Peyer's patch (tissue), 4 donors: ENCODE results near the gene FAM219A. TPM values are rescaled to one million over a fixed set of nuclear protein-coding genes. Genes with fewer than 3 reads are reported as not detected.

Experiments used
- DNase-seq, 3 donors: peaks; one replicate each; pipeline ENCODE4 v3.0.0-alpha.2; 2017 to 2019
- H3K27ac ChIP-seq, 4 donors: fragments of 200-600 bp; sonication (generic); one replicate each; pipeline ENCODE4 v1.5.1; 2016 to 2019
- H3K27me3 ChIP-seq, 2 donors: fragments of 200-600 bp; sonication (generic); one replicate each; pipeline ENCODE4 v1.5.1; 2019
- H3K36me3 ChIP-seq, 3 donors: fragments of 200-600 bp; sonication (generic); one replicate each; pipeline ENCODE4 v1.5.1; 2016 to 2019
- H3K4me1 ChIP-seq, 4 donors: fragments of 200-600 bp; sonication (generic); one replicate each; pipeline ENCODE4 v1.5.1; 2016 to 2019
- H3K4me3 ChIP-seq, 4 donors: fragments of 200-600 bp; sonication (generic); 1 replicate in 3 of 4; 2 replicates in 1 of 4; pipeline ENCODE4 v1.5.1; 2016 to 2019; ENCODE audit warnings: mild to moderate bottlenecking in 1 of 4
- H3K9me3 ChIP-seq, 4 donors: fragments of 200-600 bp; sonication (generic); one replicate each; pipeline ENCODE4 v1.5.1; 2016 to 2019; ENCODE audit warnings: mild to moderate bottlenecking in 1 of 4
- POLR2A ChIP-seq, 2 donors: fragments of 450-650 bp; IDR thresholded peaks; one replicate each; pipeline ENCODE4 v1.5.1; 2017; ENCODE audit warnings: antibody characterized with exemption in 2 of 2, mild to moderate bottlenecking in 2 of 2, moderate library complexity in 2 of 2
- total RNA-seq, 4 donors: library from RNA; depleted of rRNA; stranded (reverse); fragments of >200 nt; gene quantifications; one replicate each; pipeline ENCODE4 v1.1.0, GENCODE V29; 2016
- TF ChIP-seq, protein P1 (sequence below), 6 experiments: fragments of 450-650 bp in 4 of 6; fragments of 200-600 bp in 2 of 6; sonication (generic) in 1 of 6; IDR thresholded peaks; one replicate each; pipeline ENCODE4 v1.5.1; 2017 to 2019; ENCODE audit warnings: antibody characterized with exemption in 6 of 6, mild to moderate bottlenecking in 3 of 6, moderate library complexity in 1 of 6

Gene FAM219A
- total RNA-seq, 4 donors from 2014 or later: 6.0 to 13.2 (median 9.5) TPM

- H3K36me3 ChIP-seq: no peaks in the 10 kb centered on the region
- H3K4me3 ChIP-seq: no peak overlapping the region
- TF ChIP-seq, protein P1, sequence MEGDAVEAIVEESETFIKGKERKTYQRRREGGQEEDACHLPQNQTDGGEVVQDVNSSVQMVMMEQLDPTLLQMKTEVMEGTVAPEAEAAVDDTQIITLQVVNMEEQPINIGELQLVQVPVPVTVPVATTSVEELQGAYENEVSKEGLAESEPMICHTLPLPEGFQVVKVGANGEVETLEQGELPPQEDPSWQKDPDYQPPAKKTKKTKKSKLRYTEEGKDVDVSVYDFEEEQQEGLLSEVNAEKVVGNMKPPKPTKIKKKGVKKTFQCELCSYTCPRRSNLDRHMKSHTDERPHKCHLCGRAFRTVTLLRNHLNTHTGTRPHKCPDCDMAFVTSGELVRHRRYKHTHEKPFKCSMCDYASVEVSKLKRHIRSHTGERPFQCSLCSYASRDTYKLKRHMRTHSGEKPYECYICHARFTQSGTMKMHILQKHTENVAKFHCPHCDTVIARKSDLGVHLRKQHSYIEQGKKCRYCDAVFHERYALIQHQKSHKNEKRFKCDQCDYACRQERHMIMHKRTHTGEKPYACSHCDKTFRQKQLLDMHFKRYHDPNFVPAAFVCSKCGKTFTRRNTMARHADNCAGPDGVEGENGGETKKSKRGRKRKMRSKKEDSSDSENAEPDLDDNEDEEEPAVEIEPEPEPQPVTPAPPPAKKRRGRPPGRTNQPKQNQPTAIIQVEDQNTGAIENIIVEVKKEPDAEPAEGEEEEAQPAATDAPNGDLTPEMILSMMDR (IDR thresholded peaks at IDR 0.05): no peak
- no peak for TF ChIP-seq POLR2A (IDR thresholded peaks at IDR 0.05)
- no peaks in the 10 kb centered on the region for H3K4me1 ChIP-seq
- DNase-seq: no peak
- H3K9me3 ChIP-seq: no peaks in the 10 kb centered on the region
- H3K27me3 ChIP-seq: no peaks in the 10 kb centered on the region
- H3K27ac ChIP-seq: no peak overlapping the region
These were observed 26.7 kb downstream of the FAM219A start for GRCh38 chr9:34431667-34432066.

- Histone ChIP-seq H3K27me3 (no peaks in the 10 kb centered on the region), H3K9me3 (no peaks in the 10 kb centered on the region), H3K27ac (no peak overlapping the region), H3K4me1 (no peaks in the 10 kb centered on the region), H3K4me3 (no peak overlapping the region), H3K36me3 (no peaks in the 10 kb centered on the region)
- TF ChIP-seq, protein P1 (IDR thresholded peaks at IDR 0.05): no peak
- TF ChIP-seq POLR2A (IDR thresholded peaks at IDR 0.05): no peak
- no peak for DNase-seq
These were observed 27.4 kb downstream of the FAM219A start for GRCh38 chr9:34430843-34431437.

GRCh38 chr9:34428325-34428958 lies 29.9 kb downstream of the FAM219A start:
- no peak overlapping the region for H3K27ac ChIP-seq
- no peaks in the 10 kb centered on the region for H3K27me3 ChIP-seq
- TF ChIP-seq, protein P1 (IDR thresholded peaks at IDR 0.05): no peak
- no peak for TF ChIP-seq POLR2A (IDR thresholded peaks at IDR 0.05)
- H3K4me3 ChIP-seq: no peak overlapping the region
- H3K36me3 ChIP-seq: no peaks in the 10 kb centered on the region
- no peaks in the 10 kb centered on the region for H3K4me1 ChIP-seq
- H3K9me3 ChIP-seq: no peaks in the 10 kb centered on the region
- DNase-seq: no peak

- H3K4me1 ChIP-seq: no peaks in the 10 kb centered on the region
These were observed 31.9 kb downstream of the FAM219A start for GRCh38 chr9:34426347-34427074.

DNA sequence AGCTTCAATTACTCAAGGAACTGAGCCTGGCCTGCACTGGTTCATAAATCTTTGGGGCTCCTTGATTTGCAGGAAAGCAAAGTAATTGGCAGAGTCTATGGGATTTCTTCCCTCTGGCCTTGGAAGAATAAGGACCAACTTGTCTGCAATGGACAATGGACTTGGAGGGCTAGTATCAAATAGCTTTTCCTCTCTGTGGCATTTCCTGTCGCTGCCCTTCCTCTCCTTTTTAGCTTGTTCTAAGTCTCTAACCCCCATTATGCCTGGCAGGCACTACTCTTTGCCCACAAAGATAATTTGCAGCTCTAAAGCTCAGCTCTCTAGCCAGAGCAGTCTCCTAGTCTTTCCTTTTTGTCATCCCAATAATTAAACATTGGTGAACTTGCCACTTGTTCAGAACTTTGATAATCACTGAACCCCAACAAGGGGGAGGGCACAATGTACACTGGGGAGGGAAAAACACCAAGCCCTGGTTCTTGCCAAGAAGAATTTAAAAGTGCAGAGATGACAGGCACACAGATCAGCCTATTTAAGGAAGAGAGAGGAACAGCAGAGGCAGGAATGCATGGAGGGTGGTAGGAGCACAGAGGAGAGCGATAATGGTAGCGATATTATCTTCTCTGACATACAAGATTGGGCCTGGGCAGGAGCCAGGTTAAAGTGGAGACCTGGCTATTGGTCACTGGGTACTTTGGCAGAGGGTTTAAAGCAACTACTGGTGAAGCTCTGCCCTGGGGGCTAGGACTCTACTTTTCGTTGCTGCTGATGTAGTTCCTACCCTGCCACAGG lies 38.5 kb downstream of the FAM219A start:
- H3K36me3 ChIP-seq: no peaks in the 10 kb centered on the region
- H3K27me3 ChIP-seq: no peaks in the 10 kb centered on the region
- no peak for DNase-seq
- no peaks in the 10 kb centered on the region for H3K4me1 ChIP-seq
- TF ChIP-seq, protein P1 (IDR thresholded peaks at IDR 0.05): no peak
- TF ChIP-seq POLR2A (IDR thresholded peaks at IDR 0.05): no peak
- no peaks in the 10 kb centered on the region for H3K9me3 ChIP-seq
- H3K27ac ChIP-seq: no peak overlapping the region
- H3K4me3 ChIP-seq: no peak overlapping the region

More at GRCh38 chr9:34426347-34427074, 31.9 kb downstream of the FAM219A start:
- no peak for DNase-seq
- H3K4me3 ChIP-seq: no peak overlapping the region
- no peaks in the 10 kb centered on the region for H3K36me3 ChIP-seq
- no peak overlapping the region for H3K27ac ChIP-seq
- H3K27me3 ChIP-seq: no peaks in the 10 kb centered on the region
- no peak for TF ChIP-seq POLR2A (IDR thresholded peaks at IDR 0.05)
- TF ChIP-seq, protein P1 (IDR thresholded peaks at IDR 0.05): no peak
- H3K9me3 ChIP-seq: no peaks in the 10 kb centered on the region
